KMS-11 (cell line): Measurements from ENCODE around the gene ZNF493.

Source experiments
- H2AFZ ChIP-seq: fragments of 200-600 bp; sonication (generic); 2 replicates; pipeline ENCODE4 v1.6.1; 2016; ENCODE audit warnings: antibody characterized with exemption, mixed run types, low read depth
- H3K27ac ChIP-seq: fragments of 200-600 bp; sonication (generic); 2 replicates; pipeline ENCODE4 v1.6.1; 2016; ENCODE audit warnings: mild to moderate bottlenecking, mixed run types
- H3K27me3 ChIP-seq: fragments of 200-600 bp; sonication (generic); 2 replicates; pipeline ENCODE4 v1.6.1; 2017; ENCODE audit warnings: mild to moderate bottlenecking, low read depth, mixed run types, moderate library complexity; ENCODE audit not compliant: insufficient read depth
- H3K36me3 ChIP-seq: fragments of 200-600 bp; sonication (generic); 2 replicates; pipeline ENCODE4 v1.6.1; 2017; ENCODE audit warnings: mild to moderate bottlenecking, mixed run types; ENCODE audit not compliant: insufficient read depth
- H3K4me1 ChIP-seq: fragments of 200-600 bp; sonication (generic); 2 replicates; pipeline ENCODE4 v1.6.1; 2016; ENCODE audit warnings: mild to moderate bottlenecking, low read depth, mixed run types; ENCODE audit not compliant: poor library complexity, severe bottlenecking
- H3K4me2 ChIP-seq: fragments of 200-600 bp; sonication (generic); 2 replicates; pipeline ENCODE4 v1.7.0; 2016; ENCODE audit warnings: mild to moderate bottlenecking, mixed run types
- H3K4me3 ChIP-seq: fragments of 200-600 bp; sonication (generic); IDR thresholded peaks from 2 replicates; pipeline ENCODE4 v1.6.1; 2017; ENCODE audit warnings: low read depth, low read length, mixed read lengths; ENCODE audit not compliant: insufficient read depth
- H3K79me2 ChIP-seq: fragments of 200-600 bp; sonication (generic); 2 replicates; pipeline ENCODE4 v1.6.1; 2016; ENCODE audit warnings: low read depth, mixed run types; ENCODE audit not compliant: insufficient read depth
- H3K9ac ChIP-seq: fragments of 200-600 bp; sonication (generic); 2 replicates; pipeline ENCODE4 v1.6.1; 2016; ENCODE audit warnings: mild to moderate bottlenecking, mixed run types
- H4K20me1 ChIP-seq: fragments of 200-600 bp; sonication (generic); 2 replicates; pipeline ENCODE4 v1.6.1; 2016; ENCODE audit warnings: mild to moderate bottlenecking, mixed run types; ENCODE audit not compliant: insufficient read depth
- CTCF ChIP-seq: fragments of 200-600 bp; sonication (generic); conservative IDR thresholded peaks from 2 replicates; pipeline ENCODE4 v1.6.1; 2017; ENCODE audit warnings: low read depth, mild to moderate bottlenecking, antibody characterized with exemption, low read length, moderate library complexity, mixed read lengths

ZNF493 gene

GRCh38 chr19:21432590-21432989 is 35.7 kb downstream of the ZNF493 start:
- Histone ChIP-seq H3K36me3 (no peaks in the 10 kb centered on the region), H3K4me3 (no peak overlapping the region), H3K4me1 (no peaks in the 10 kb centered on the region), H3K9ac (no peak overlapping the region), H3K27ac (no peak overlapping the region), H2AFZ (no peak overlapping the region), H3K27me3 (no peaks in the 10 kb centered on the region), H3K79me2 (no peaks in the 10 kb centered on the region), H3K4me2 (no peak overlapping the region), H4K20me1 (no peaks in the 10 kb centered on the region)
- TF ChIP-seq CTCF: no peak

- no peak overlapping the region for H3K4me2 ChIP-seq
- H3K79me2 ChIP-seq: no peaks in the 10 kb centered on the region
- no peak overlapping the region for H3K9ac ChIP-seq
- H3K27ac ChIP-seq: no peak overlapping the region
- H3K4me3 ChIP-seq: no peak overlapping the region
- H2AFZ ChIP-seq: no peak overlapping the region
- no peaks in the 10 kb centered on the region for H3K27me3 ChIP-seq
- no peak for TF ChIP-seq CTCF
- no peaks in the 10 kb centered on the region for H3K36me3 ChIP-seq
- no peaks in the 10 kb centered on the region for H4K20me1 ChIP-seq
- H3K4me1 ChIP-seq: no peaks in the 10 kb centered on the region
These were observed 37.6 kb downstream of the ZNF493 start for GRCh38 chr19:21434516-21434915.

- no peak for TF ChIP-seq CTCF
- Histone ChIP-seq H2AFZ (no peak overlapping the region), H3K9ac (no peak overlapping the region), H3K36me3 (no peaks in the 10 kb centered on the region), H3K4me2 (no peak overlapping the region), H4K20me1 (no peaks in the 10 kb centered on the region), H3K27me3 (no peaks in the 10 kb centered on the region), H3K4me1 (no peaks in the 10 kb centered on the region), H3K27ac (no peak overlapping the region), H3K4me3 (no peak overlapping the region), H3K79me2 (no peaks in the 10 kb centered on the region)
These were observed 38.1 kb downstream of the ZNF493 start for GRCh38 chr19:21434967-21435544.

GRCh38 chr19:21439201-21439751 is 42.3 kb downstream of the ZNF493 start:
- no peak overlapping the region for H3K4me2 ChIP-seq
- H3K4me1 ChIP-seq: no peaks in the 10 kb centered on the region
- H2AFZ ChIP-seq: no peak overlapping the region
- H4K20me1 ChIP-seq: no peaks in the 10 kb centered on the region
- H3K27me3 ChIP-seq: no peaks in the 10 kb centered on the region
- H3K79me2 ChIP-seq: no peaks in the 10 kb centered on the region
- H3K36me3 ChIP-seq: no peaks in the 10 kb centered on the region
- H3K9ac ChIP-seq: no peak overlapping the region
- TF ChIP-seq CTCF: no peak
- H3K27ac ChIP-seq: no peak overlapping the region
- H3K4me3 ChIP-seq: no peak overlapping the region
